Lower leg skin (tissue), 4 donors: ENCODE measurements around the gene FNDC5. TPM values are rescaled to one million over a fixed set of nuclear protein-coding genes. Genes with fewer than 3 reads are reported as not detected.

Experiments used
- DNase-seq, 2 donors: peaks; one replicate each; pipeline ENCODE4 v3.0.0-alpha.2; 2019; ENCODE audit warnings: low spot score in 2 of 2
- H3K4me3 ChIP-seq: fragments of 200-600 bp; sonication (generic); 2 replicates; pipeline ENCODE4 v1.5.1; 2017; ENCODE audit warnings: mild to moderate bottlenecking, low read depth; ENCODE audit not compliant: poor library complexity, severe bottlenecking
- POLR2A ChIP-seq, 2 donors: fragments of 450-650 bp; IDR thresholded peaks; one replicate each; pipeline ENCODE4 v1.6.1; 2016 to 2017; ENCODE audit warnings: antibody characterized with exemption in 2 of 2, mild to moderate bottlenecking in 1 of 2, moderate library complexity in 1 of 2
- WGBS, 2 donors: methylation state at CpG; one replicate each; pipeline ENCODE4 v1.1.5; 2018; 5-methylcytosine and 5-hydroxymethylcytosine counted together
- intact Hi-C: fragments of 100-400 bp; cut with DNase I; formaldehyde crosslinking; loops from one replicate; pipeline ENCODE4 v1.15.0; 2023; ENCODE audit warnings: low total_unique reads
- total RNA-seq, 4 donors: library from RNA; depleted of rRNA; stranded (reverse); fragments of >200 nt; gene quantifications; one replicate each; pipeline ENCODE4 v1.1.0, GENCODE V29; 2016
- TF ChIP-seq, protein P1 (sequence below), 3 donors: fragments of 450-650 bp; IDR thresholded peaks; one replicate each; pipeline ENCODE4 v1.5.1; 2016; ENCODE audit warnings: antibody characterized with exemption in 3 of 3, mild to moderate bottlenecking in 3 of 3, moderate library complexity in 2 of 3

The FNDC5 gene
- total RNA-seq, 4 donors from 2014 or later, result 0.27 to 0.58 TPM; not detected in 2

DNA sequence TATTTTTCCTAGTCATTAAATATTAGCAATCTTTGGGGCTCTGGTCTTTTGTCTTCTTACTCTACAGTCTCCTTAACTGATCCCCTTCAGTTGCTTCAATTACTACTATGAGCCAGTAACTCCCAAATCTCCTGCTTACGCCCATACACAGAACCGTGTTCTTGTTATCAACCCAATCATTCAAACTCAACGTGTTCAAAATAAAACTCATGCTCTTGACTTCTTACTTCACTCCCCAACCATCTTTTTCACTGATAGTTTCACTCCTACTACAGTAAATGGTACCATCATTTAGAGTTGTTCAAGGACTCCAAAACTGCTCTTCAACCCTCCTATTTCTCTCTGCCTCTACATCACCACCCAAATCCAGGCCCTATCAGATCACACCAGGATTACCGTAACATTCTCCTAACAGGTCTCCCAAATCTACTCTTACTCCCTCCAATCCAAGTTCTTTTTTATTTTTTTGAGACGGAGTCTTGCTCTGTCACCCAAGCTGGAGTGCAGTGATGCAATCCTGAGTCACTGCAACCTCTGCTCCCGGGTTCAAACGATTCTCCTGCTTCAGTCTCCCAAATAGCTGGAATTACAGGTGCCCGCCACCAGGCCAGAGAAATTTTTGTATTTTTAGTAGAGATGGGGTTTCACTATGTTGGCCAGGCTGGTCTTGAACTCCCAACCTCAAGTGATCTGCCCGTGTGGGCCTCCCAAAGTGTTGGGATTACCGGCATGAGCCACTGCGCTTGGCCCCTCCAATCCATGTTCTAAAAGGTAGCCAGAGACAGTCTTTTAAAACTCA, 56.6 kb downstream of the FNDC5 start:
- 81 to 83% methylated on average over 11 of the region's 11 CpGs for WGBS, 2 donors
- intact Hi-C loops, result no loop called here
- H3K4me3 ChIP-seq, result no peak overlapping the region
- no peak for TF ChIP-seq POLR2A (IDR thresholded peaks at IDR 0.05)
- TF ChIP-seq, protein P1, sequence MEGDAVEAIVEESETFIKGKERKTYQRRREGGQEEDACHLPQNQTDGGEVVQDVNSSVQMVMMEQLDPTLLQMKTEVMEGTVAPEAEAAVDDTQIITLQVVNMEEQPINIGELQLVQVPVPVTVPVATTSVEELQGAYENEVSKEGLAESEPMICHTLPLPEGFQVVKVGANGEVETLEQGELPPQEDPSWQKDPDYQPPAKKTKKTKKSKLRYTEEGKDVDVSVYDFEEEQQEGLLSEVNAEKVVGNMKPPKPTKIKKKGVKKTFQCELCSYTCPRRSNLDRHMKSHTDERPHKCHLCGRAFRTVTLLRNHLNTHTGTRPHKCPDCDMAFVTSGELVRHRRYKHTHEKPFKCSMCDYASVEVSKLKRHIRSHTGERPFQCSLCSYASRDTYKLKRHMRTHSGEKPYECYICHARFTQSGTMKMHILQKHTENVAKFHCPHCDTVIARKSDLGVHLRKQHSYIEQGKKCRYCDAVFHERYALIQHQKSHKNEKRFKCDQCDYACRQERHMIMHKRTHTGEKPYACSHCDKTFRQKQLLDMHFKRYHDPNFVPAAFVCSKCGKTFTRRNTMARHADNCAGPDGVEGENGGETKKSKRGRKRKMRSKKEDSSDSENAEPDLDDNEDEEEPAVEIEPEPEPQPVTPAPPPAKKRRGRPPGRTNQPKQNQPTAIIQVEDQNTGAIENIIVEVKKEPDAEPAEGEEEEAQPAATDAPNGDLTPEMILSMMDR (IDR thresholded peaks at IDR 0.05), result no peak
- DNase-seq, result no peak

Other genes with a start within 250 kb of the FNDC5 start
- 10 to 100 TPM; 12.4 to 28.0 (median 18.8) TPM for gene ZBTB8OS, start 220.4 kb downstream of the FNDC5 start, total RNA-seq
- gene RBBP4, start 219.7 kb downstream of the FNDC5 start, total RNA-seq, result 100 to 1,000 TPM in 3 of 4 donors, 10 to 100 TPM in 1; 97.8 to 104 (median 102) TPM
- 10 to 100 TPM in 1 of 4 donors, 1 to 10 TPM in 3; 2.8 to 16.9 (median 5.8) TPM for gene SYNC, start 168.1 kb downstream of the FNDC5 start, total RNA-seq
- 10 to 100 TPM; 24.8 to 40.0 (median 30.2) TPM for gene YARS1, start 53.6 kb downstream of the FNDC5 start, total RNA-seq
- 10 to 100 TPM; 11.0 to 32.1 (median 18.2) TPM for gene S100PBP, start 53.3 kb downstream of the FNDC5 start, total RNA-seq
- gene HPCA, start 15.6 kb upstream of the FNDC5 start, total RNA-seq, result under 1 TPM in 1 of 4 donors, not detected in 3; 0.19 TPM
- 100 to 1,000 TPM; 122 to 245 (median 198) TPM for gene TMEM54, start 30.5 kb upstream of the FNDC5 start, total RNA-seq
- gene RNF19B, start 93.9 kb upstream of the FNDC5 start, total RNA-seq, result 10 to 100 TPM; 29.5 to 42.6 (median 37.5) TPM
- 100 to 1,000 TPM in 3 of 4 donors, 10 to 100 TPM in 1; 90.0 to 247 (median 144) TPM for gene AK2, start 166.0 kb upstream of the FNDC5 start, total RNA-seq
- gene AZIN2, start 210.2 kb upstream of the FNDC5 start, total RNA-seq, result 10 to 100 TPM in 1 of 4 donors, 1 to 10 TPM in 3; 2.2 to 13.7 (median 3.5) TPM